Retinal pigment epithelial cell (primary cell): ENCODE measurements around the gene PRPSAP1.
"Not testable (repeated sequence)": the region's sequence is repeated elsewhere in the genome, so short reads cannot be mapped to it uniquely, and the experiment has no call there.

Source experiments
- DNase-seq: peaks from one replicate; pipeline ENCODE4 v3.0.0-alpha.2; 2010; ENCODE audit warnings: low read depth
- H3K4me3 ChIP-seq: 2 replicates; pipeline ENCODE4 v1.5.1; 2011; ENCODE audit warnings: mild to moderate bottlenecking, low read length, control low read depth, moderate library complexity
- TF ChIP-seq, protein P1 (sequence below): conservative IDR thresholded peaks from 2 replicates; pipeline ENCODE4 v1.5.1; 2011; ENCODE audit warnings: low read depth, low read length, control low read depth, inconsistent platforms

PRPSAP1 gene

GRCh38 chr17:76354317-76354729, 607 bp upstream of the PRPSAP1 start:
- peak overlapping the region; percentile 82 for H3K4me3 ChIP-seq
- DNase-seq, result no peak
- TF ChIP-seq, protein P1, sequence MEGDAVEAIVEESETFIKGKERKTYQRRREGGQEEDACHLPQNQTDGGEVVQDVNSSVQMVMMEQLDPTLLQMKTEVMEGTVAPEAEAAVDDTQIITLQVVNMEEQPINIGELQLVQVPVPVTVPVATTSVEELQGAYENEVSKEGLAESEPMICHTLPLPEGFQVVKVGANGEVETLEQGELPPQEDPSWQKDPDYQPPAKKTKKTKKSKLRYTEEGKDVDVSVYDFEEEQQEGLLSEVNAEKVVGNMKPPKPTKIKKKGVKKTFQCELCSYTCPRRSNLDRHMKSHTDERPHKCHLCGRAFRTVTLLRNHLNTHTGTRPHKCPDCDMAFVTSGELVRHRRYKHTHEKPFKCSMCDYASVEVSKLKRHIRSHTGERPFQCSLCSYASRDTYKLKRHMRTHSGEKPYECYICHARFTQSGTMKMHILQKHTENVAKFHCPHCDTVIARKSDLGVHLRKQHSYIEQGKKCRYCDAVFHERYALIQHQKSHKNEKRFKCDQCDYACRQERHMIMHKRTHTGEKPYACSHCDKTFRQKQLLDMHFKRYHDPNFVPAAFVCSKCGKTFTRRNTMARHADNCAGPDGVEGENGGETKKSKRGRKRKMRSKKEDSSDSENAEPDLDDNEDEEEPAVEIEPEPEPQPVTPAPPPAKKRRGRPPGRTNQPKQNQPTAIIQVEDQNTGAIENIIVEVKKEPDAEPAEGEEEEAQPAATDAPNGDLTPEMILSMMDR, result no peak

- peak overlapping the region; percentile 82 for H3K4me3 ChIP-seq
- TF ChIP-seq, protein P1, result no peak
- no peak for DNase-seq
These were observed 615 bp downstream of the PRPSAP1 start for GRCh38 chr17:76353004-76353598.

DNA sequence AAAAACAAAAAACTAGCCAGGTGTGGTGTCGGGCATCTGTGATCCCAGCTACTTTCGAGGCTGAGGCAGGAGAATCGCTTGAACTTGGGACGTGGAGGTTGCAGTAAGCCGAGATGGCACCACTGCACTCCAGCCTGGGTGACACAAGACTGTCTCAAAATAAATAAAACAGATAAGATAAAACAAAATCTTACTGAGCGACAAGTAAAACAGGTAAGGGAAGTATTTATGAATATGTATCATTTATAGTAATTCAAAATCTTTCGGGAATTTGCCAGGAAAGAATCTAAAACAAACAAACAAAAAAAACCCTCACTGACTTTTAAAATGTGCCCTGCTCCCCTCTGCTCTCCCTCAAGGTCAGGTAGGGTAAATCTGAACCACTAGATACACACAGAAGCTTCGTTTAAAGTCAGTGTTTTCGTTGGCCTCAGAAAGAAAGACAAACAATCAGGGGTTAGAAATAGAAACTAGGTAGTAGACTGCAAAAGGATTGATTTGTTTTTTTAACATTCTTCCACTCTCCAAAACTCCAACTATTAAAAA, 2.1 kb downstream of the PRPSAP1 start:
- no peak for DNase-seq
- TF ChIP-seq, protein P1, result no peak
- no peak overlapping the region for H3K4me3 ChIP-seq

GRCh38 chr17:76350463-76350862, 3.3 kb downstream of the PRPSAP1 start:
- H3K4me3 ChIP-seq, result no peak overlapping the region
- TF ChIP-seq, protein P1, result no peak

GRCh38 chr17:76346936-76347335, 6.8 kb downstream of the PRPSAP1 start:
- DNase-seq, H3K4me3 ChIP-seq: not testable (repeated sequence)

More at GRCh38 chr17:76350463-76350862, 3.3 kb downstream of the PRPSAP1 start:
- DNase-seq, result no peak

DNA sequence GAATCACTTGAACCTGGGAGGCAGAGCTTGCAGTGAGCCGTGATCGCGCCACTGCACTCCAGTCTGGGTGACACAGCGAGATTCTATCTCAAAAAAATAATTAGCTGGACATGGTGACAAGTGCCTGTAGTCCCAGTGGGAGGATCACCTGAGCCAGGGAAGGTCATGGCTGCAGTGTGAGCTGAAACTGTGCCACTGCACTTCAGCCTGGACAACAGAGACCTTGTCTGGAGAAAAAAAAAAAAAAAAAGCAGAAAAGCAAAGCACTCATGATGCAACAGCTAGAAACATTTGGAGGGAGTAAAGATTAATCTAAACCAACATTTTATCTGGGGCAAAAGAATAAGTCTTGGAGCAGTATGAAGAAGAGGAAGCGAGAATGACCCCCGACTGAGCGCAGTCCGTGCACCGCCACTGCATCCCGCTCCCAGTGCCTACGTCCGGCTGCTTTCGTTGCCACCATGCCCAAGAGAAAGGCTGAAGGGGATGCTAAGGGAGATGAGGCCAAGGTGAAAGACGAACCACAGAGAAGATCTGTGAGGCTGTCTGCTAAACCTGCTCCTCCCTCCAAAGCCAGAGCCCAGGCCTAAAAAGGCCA, 8.2 kb downstream of the PRPSAP1 start:
- H3K4me3 ChIP-seq, result no peak overlapping the region
- no peak for DNase-seq
- TF ChIP-seq, protein P1, result no peak

DNA sequence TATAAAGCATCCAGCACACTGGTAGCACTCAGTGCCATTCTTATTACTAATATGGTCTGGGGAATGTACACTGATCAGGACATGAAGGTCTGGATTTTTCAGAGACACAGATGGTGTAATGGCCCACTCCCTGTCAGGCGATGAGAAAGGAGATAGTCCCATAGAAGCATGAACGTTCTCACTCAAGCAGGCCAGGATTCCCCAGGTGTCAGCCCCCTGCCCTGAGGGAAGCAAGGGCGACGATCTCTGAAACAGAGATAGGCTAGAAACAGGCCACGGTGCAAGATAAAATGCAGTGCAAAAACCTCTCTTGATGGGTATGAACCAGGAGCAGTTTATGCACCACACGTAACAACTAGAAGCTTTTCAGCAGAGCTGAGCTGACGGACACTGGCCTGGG, 10.6 kb downstream of the PRPSAP1 start:
- H3K4me3 ChIP-seq, result no peak overlapping the region
- TF ChIP-seq, protein P1, result no peak
- DNase-seq, result no peak
